CD1c-positive myeloid dendritic cell (primary cell): ENCODE data around the gene TLR7.

Experiments
- DNase-seq: peaks from one replicate; pipeline ENCODE4 v3.0.0-alpha.2; 2016; ENCODE audit errors: extremely low spot score

The TLR7 gene

DNA sequence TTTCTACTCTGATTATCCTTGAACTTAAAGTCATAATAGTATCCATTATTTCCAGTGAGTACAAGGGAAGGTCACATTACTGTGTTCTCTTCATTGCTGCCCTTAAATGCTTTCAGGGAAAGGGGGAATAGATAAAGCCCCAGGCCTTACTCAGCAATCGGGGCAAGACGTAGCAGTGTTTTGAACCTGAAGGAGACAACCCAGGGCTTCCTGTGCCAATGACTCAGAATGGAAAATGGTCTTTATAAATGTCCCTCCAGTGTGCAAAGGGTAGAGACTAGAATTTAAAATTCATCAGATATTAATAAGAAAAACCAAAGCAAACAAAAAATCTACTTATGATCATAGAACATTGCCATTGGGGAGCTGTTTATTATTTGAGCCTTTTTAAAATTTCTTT, 63.3 kb downstream of the TLR7 start:
- DNase-seq, result no peak

DNA sequence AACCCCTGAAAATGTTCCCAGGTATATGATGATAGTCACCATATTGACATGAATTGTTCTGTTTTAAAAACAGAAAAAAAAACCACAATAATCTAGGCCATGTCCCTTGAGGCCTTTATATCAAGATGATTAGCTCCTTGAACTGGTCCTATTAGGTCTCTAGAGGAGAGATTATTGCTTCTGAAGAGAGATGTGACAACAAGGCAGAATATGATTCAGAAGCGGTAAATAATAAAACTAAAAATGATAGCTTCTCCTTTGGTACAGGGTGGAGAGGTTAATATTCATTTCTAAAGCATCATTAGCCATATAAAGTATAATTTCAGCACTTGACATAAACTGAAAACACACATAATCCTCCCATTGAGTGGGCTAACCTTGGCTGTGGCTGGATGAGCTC, 65.4 kb downstream of the TLR7 start:
- DNase-seq, result no peak

DNA sequence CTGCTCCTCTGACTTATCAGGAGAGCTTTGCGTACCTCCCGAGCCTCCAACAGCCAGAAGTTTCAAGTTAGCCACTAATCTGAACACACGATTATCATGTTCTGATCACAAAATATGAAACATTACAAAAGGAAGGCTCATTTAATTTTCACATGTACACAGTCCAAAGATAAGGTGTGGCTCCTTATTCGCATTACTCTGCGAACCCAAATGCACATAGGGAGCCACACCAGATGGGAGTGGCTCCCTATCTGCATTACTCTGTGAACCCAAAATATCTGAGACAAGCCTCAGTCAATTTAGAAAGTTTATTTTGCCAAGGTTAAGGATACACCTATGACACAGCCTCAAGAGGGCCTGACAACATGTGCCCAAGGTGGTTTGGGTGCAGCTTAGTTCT, 68.0 kb downstream of the TLR7 start:
- no peak for DNase-seq

DNA sequence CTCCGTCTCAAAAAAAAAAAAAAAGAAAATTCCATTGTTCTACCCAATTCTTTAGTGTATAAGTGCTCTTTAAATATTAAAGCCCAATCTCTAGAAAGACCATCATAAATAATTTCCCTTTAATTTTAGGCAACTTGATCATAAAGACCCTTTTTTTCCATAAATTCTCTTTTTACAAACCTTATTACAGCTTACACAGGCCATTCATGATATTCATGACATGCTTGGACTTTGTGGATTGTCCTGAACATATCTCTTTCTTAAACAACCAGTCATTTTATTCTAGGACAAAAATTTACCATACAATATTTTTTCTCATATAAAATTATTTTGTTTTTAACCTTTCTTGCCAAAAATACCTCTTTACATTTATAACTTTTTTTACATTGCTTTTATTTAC, 70.1 kb downstream of the TLR7 start:
- DNase-seq, result no peak
